Nephron progenitor cell (in vitro differentiated cells): ENCODE data around the gene MACROD2.

ENCODE experiments used
- DNase-seq: peaks from one replicate; pipeline ENCODE4 v3.0.0; 2021
- H3K27ac Mint-ChIP-seq: 2 replicates; pipeline ENCODE4 v1.8.0; 2021; ENCODE audit warnings: mild to moderate bottlenecking, moderate library complexity, mixed read lengths
- H3K27me3 Mint-ChIP-seq: 2 replicates; pipeline ENCODE4 v1.8.0; 2021; ENCODE audit warnings: mild to moderate bottlenecking, low read depth, mixed read lengths; ENCODE audit not compliant: poor library complexity
- H3K36me3 Mint-ChIP-seq: 2 replicates; pipeline ENCODE4 v1.8.0; 2021; ENCODE audit warnings: low read depth, mixed read lengths
- H3K4me1 Mint-ChIP-seq: 2 replicates; pipeline ENCODE4 v1.8.0; 2021; ENCODE audit warnings: mixed read lengths
- H3K4me3 Mint-ChIP-seq: 2 replicates; pipeline ENCODE4 v1.8.0; 2021; ENCODE audit warnings: mild to moderate bottlenecking, moderate library complexity, mixed read lengths
- H3K9me3 Mint-ChIP-seq: 2 replicates; pipeline ENCODE4 v1.8.0; 2021; ENCODE audit warnings: mild to moderate bottlenecking, moderate library complexity, mixed read lengths
- TF ChIP-seq, protein P1 (sequence below): fragments of 200-600 bp; sonication (generic); IDR thresholded peaks from 2 replicates; pipeline ENCODE4 v1.5.0; 2021; ENCODE audit warnings: antibody characterized with exemption

Gene MACROD2

DNA sequence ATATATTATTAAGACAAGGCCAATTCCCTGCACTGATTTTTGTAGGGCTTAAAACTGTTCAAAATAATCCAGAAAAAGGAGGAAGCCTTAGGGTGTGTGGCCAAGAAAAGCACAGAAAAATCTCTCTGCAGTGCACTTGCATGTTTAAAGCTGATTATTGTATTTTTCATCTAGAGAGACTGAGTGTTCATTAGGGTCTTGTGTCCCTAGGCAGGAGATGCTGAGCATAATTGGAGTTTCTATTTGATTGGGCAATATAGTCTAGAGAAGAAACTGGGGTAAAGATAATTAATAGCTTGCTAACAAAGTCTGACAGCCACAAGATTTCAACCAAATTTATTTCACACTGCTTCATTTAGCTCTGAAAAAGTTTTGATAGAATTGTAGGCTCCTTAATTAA is 339.7 kb downstream of the MACROD2 start:
- Mint-ChIP-seq H3K27me3 (peaks cover 3% of the 10 kb centered on the region), H3K9me3 (no peaks in the 10 kb centered on the region), H3K36me3 (peaks cover 4% of the 10 kb centered on the region), H3K4me3 (peak overlapping the region; percentile 91), H3K4me1 (peaks cover 57% of the 10 kb centered on the region), H3K27ac (peak overlapping the region; percentile 35)
- no peak for DNase-seq
- TF ChIP-seq, protein P1, sequence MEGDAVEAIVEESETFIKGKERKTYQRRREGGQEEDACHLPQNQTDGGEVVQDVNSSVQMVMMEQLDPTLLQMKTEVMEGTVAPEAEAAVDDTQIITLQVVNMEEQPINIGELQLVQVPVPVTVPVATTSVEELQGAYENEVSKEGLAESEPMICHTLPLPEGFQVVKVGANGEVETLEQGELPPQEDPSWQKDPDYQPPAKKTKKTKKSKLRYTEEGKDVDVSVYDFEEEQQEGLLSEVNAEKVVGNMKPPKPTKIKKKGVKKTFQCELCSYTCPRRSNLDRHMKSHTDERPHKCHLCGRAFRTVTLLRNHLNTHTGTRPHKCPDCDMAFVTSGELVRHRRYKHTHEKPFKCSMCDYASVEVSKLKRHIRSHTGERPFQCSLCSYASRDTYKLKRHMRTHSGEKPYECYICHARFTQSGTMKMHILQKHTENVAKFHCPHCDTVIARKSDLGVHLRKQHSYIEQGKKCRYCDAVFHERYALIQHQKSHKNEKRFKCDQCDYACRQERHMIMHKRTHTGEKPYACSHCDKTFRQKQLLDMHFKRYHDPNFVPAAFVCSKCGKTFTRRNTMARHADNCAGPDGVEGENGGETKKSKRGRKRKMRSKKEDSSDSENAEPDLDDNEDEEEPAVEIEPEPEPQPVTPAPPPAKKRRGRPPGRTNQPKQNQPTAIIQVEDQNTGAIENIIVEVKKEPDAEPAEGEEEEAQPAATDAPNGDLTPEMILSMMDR: no peak

GRCh38 chr20:14336686-14337085 is 341.4 kb downstream of the MACROD2 start:
- no peaks in the 10 kb centered on the region for H3K9me3 Mint-ChIP-seq
- TF ChIP-seq, protein P1: no peak
- no peaks in the 10 kb centered on the region for H3K36me3 Mint-ChIP-seq
- H3K4me3 Mint-ChIP-seq: peak overlapping the region; percentile 91
- peaks cover 42% of the 10 kb centered on the region for H3K4me1 Mint-ChIP-seq
- peaks cover 3% of the 10 kb centered on the region for H3K27me3 Mint-ChIP-seq
- peak; percentile 8 for DNase-seq
- H3K27ac Mint-ChIP-seq: peak overlapping the region; percentile 95

GRCh38 chr20:14337400-14338171 is 342.3 kb downstream of the MACROD2 start, which contains the start of gene FLRT3:
FLRT3 (minus strand) TSS chr20:14337612; CDS start chr20:14327506, 10,106 bp downstream.
- Mint-ChIP-seq H3K27ac (peak within 1 kb of the TSS; percentile 95), H3K27me3 (peaks cover 3% of the 10 kb centered on the region), H3K9me3 (no peaks in the 10 kb centered on the region), H3K36me3 (no peaks in the 10 kb centered on the region), H3K4me3 (peak within 1 kb of the TSS; percentile 91), H3K4me1 (peaks cover 33% of the 10 kb centered on the region)
- TF ChIP-seq, protein P1: peak; percentile 74
- DNase-seq: peak; percentile 75

GRCh38 chr20:14341801-14342200 is 346.5 kb downstream of the MACROD2 start:
- Mint-ChIP-seq H3K4me1 (no peaks in the 10 kb centered on the region), H3K36me3 (no peaks in the 10 kb centered on the region), H3K27ac (no peak overlapping the region), H3K9me3 (no peaks in the 10 kb centered on the region), H3K27me3 (peaks cover 3% of the 10 kb centered on the region), H3K4me3 (no peak overlapping the region)
- TF ChIP-seq, protein P1: no peak
- DNase-seq: no peak

DNA sequence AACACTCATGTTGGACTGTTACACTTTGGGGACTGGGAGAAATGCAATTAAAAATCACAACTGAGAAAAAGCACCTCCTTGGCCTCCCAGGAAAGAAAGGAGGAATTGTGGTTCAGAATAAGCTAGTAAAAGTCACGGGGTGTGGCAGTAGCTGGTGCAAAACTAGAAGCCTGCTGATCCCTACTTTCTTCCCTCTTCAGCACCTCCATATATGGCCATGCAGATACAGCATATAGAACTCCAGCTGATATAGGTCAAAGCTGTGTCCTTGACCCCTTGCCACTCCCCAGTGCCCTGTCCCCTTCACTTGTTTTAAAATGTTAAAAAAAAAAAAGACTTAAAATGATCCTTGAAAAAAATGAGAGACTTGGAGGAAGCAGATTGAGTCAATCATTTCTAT is 347.6 kb downstream of the MACROD2 start:
- Mint-ChIP-seq H3K9me3 (no peaks in the 10 kb centered on the region), H3K27ac (no peak overlapping the region), H3K4me3 (no peak overlapping the region), H3K4me1 (no peaks in the 10 kb centered on the region), H3K27me3 (peaks cover 3% of the 10 kb centered on the region), H3K36me3 (no peaks in the 10 kb centered on the region)
- DNase-seq: no peak
- TF ChIP-seq, protein P1: no peak
